ENCODE results near the gene CKS2. TPM values are rescaled to one million over a fixed set of nuclear protein-coding genes. Genes with fewer than 3 reads are reported as not detected.
"Not testable (repeated sequence)": the region's sequence is repeated elsewhere in the genome, so short reads cannot be mapped to it uniquely, and the experiment has no call there.

CKS2 gene
- total and polyA plus RNA-seq, 2 experiments from 2014 or later = 512 to 1,783 TPM

DNA sequence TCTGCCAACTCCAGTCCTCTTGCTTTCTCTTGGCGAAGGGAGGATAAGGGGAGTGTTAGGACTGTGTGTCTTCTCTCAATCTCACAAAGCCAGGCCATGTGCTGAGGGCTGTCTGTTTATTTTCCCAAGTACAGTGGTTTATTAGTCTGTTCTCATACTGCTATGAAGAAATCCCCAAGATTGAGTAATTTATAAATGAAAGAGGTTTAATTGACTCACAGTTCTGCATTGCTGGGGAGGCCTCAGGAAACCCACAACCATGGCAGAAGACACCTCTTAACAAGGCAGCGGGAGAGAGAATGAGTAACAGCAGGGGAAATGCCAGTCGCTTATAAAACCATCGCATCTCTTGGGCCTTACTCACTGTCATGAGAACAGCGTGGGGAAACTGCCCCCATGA is 36.2 kb upstream of the CKS2 start (continued):
- TF ChIP-seq, protein P1, sequence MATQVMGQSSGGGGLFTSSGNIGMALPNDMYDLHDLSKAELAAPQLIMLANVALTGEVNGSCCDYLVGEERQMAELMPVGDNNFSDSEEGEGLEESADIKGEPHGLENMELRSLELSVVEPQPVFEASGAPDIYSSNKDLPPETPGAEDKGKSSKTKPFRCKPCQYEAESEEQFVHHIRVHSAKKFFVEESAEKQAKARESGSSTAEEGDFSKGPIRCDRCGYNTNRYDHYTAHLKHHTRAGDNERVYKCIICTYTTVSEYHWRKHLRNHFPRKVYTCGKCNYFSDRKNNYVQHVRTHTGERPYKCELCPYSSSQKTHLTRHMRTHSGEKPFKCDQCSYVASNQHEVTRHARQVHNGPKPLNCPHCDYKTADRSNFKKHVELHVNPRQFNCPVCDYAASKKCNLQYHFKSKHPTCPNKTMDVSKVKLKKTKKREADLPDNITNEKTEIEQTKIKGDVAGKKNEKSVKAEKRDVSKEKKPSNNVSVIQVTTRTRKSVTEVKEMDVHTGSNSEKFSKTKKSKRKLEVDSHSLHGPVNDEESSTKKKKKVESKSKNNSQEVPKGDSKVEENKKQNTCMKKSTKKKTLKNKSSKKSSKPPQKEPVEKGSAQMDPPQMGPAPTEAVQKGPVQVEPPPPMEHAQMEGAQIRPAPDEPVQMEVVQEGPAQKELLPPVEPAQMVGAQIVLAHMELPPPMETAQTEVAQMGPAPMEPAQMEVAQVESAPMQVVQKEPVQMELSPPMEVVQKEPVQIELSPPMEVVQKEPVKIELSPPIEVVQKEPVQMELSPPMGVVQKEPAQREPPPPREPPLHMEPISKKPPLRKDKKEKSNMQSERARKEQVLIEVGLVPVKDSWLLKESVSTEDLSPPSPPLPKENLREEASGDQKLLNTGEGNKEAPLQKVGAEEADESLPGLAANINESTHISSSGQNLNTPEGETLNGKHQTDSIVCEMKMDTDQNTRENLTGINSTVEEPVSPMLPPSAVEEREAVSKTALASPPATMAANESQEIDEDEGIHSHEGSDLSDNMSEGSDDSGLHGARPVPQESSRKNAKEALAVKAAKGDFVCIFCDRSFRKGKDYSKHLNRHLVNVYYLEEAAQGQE (IDR thresholded peaks at IDR 0.05; ENCODE audit: unreplicated experiment) = no peak
- TF ChIP-seq POLR2AphosphoS5 (IDR thresholded peaks at IDR 0.05; ENCODE audit: low read depth) (no peak), ZNF331 (CRISPR knock-in tag; IDR thresholded peaks at IDR 0.05; ENCODE audit: low read depth) (no peak)

DNA sequence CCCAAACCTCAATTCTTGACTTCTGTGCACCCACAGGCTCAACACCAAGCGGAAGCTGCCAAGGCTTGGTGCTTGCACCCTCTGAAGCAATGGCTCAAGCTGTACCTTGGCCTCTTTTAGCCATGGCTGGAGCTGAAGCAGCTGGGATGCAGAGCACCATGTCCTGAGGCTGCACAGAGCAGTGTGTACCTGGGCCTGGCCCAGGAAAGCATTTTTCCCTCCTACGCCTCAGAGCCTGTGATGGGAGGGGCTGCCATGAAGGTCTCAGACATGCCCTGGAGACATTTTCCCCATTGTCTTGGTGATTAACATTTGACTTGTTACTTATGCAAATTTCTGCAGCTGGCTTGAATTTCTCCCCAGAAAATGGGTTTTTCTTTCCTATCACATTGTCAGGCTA is 35.0 kb upstream of the CKS2 start:
- not testable (repeated sequence) for H3K9me2 ChIP-seq (ENCODE audit: insufficient read depth); H3K4me1 ChIP-seq (ENCODE audit: insufficient read depth); H3K27ac ChIP-seq (ENCODE audit: low read depth); ATAC-seq; H3K27me3 ChIP-seq (ENCODE audit: insufficient read depth); H3K79me2 ChIP-seq (replicated peaks; ENCODE audit: insufficient read depth); H3K27me3 Mint-ChIP-seq (ENCODE audit: insufficient read depth, low read depth, poor library complexity); H3K4me1 Mint-ChIP-seq; H3K4me3 ChIP-seq; H4K20me1 ChIP-seq (replicated peaks; ENCODE audit: insufficient read depth); H3K4me2 ChIP-seq; DNase-seq (ENCODE audit: low spot score); H3K36me3 ChIP-seq (ENCODE audit: insufficient read depth); H2AFZ ChIP-seq; H3F3A ChIP-seq (replicated peaks; ENCODE audit: low read depth); H3K4me3 Mint-ChIP-seq; H3K27ac Mint-ChIP-seq
- Mint-ChIP-seq H3K36me3 (ENCODE audit: low read depth) (peaks cover 45% of the 10 kb centered on the region), H3K9me3 (peaks cover 49% of the 10 kb centered on the region)

DNA sequence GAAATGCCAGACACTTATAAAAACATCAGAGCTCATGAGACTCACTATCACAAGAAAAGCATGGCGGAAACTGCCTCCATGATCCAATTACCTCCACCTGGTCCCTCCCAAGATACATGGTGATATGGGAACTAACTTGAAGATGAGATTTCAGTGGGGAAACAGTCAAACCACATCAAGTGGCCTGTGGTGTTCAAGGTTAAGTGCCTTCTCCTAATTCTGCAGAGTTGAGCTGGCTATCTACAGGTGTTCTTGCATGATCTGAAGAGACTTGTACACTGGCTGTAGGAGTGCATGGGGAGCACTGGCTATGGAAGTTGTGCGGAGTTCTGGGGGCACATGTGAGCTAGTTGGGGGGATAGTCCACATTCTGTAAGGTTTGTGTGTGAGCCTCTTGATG is 34.0 kb upstream of the CKS2 start:
- no peaks in the 10 kb centered on the region for H4K20me1 ChIP-seq (replicated peaks; ENCODE audit: insufficient read depth)
- no peaks in the 10 kb centered on the region for H3K9me2 ChIP-seq (ENCODE audit: insufficient read depth)
- no peaks in the 10 kb centered on the region for H3K27me3 ChIP-seq (ENCODE audit: insufficient read depth)
- H3K4me2 ChIP-seq = no peak overlapping the region
- no peak overlapping the region for H3K4me3 ChIP-seq
- H3K36me3 ChIP-seq (ENCODE audit: insufficient read depth) = no peaks in the 10 kb centered on the region
- no peak overlapping the region for H2AFZ ChIP-seq
- peaks cover 3% of the 10 kb centered on the region for H3K27me3 Mint-ChIP-seq (ENCODE audit: insufficient read depth, low read depth, poor library complexity)
- H3K27ac ChIP-seq (ENCODE audit: low read depth) = no peak overlapping the region
- H3K4me3 Mint-ChIP-seq = no peak overlapping the region
- peaks cover 45% of the 10 kb centered on the region for H3K36me3 Mint-ChIP-seq (ENCODE audit: low read depth)
- no peak overlapping the region for H3K27ac Mint-ChIP-seq
- peaks cover 3% of the 10 kb centered on the region; the same call in 1 of the 3 replicates for H3K4me1 Mint-ChIP-seq
- H3K9me3 Mint-ChIP-seq = peaks cover 44% of the 10 kb centered on the region
- DNase-seq (ENCODE audit: low spot score) (no peak), ATAC-seq (no peak)
- no peaks in the 10 kb centered on the region for H3K79me2 ChIP-seq (replicated peaks; ENCODE audit: insufficient read depth)
- H3K4me1 ChIP-seq (ENCODE audit: insufficient read depth) = no peaks in the 10 kb centered on the region; the same call in 1 of the 2 replicates
- H3F3A ChIP-seq (replicated peaks; ENCODE audit: low read depth) = no peaks in the 10 kb centered on the region
- TF ChIP-seq, protein P2, sequence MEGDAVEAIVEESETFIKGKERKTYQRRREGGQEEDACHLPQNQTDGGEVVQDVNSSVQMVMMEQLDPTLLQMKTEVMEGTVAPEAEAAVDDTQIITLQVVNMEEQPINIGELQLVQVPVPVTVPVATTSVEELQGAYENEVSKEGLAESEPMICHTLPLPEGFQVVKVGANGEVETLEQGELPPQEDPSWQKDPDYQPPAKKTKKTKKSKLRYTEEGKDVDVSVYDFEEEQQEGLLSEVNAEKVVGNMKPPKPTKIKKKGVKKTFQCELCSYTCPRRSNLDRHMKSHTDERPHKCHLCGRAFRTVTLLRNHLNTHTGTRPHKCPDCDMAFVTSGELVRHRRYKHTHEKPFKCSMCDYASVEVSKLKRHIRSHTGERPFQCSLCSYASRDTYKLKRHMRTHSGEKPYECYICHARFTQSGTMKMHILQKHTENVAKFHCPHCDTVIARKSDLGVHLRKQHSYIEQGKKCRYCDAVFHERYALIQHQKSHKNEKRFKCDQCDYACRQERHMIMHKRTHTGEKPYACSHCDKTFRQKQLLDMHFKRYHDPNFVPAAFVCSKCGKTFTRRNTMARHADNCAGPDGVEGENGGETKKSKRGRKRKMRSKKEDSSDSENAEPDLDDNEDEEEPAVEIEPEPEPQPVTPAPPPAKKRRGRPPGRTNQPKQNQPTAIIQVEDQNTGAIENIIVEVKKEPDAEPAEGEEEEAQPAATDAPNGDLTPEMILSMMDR (conservative IDR thresholded peaks at IDR 0.05; ENCODE audit: low read depth in 2 of 2) = no peak
- TF ChIP-seq, protein P1 (IDR thresholded peaks at IDR 0.05; ENCODE audit: unreplicated experiment) = no peak
- TF ChIP-seq ZNF331 (CRISPR knock-in tag; IDR thresholded peaks at IDR 0.05; ENCODE audit: low read depth) (no peak), NANOG (IDR thresholded peaks at IDR 0.05; ENCODE audit: borderline replicate concordance) (no peak), CREB1 (CRISPR knock-in tag; IDR thresholded peaks at IDR 0.05; ENCODE audit: low read depth) (no peak), POLR2AphosphoS5 (IDR thresholded peaks at IDR 0.05; ENCODE audit: low read depth) (no peak), ZNF114 (CRISPR knock-in tag; IDR thresholded peaks at IDR 0.05) (no peak), EZH2phosphoT487 (IDR thresholded peaks at IDR 0.05; ENCODE audit: unreplicated experiment) (no peak), STAT1 (IDR thresholded peaks at IDR 0.05; ENCODE audit: unreplicated experiment) (no peak), JUNB (IDR thresholded peaks at IDR 0.05; ENCODE audit: unreplicated experiment) (no peak), EZH2 (IDR thresholded peaks at IDR 0.05; ENCODE audit: low read depth, unreplicated experiment) (no peak)
